CD14-positive monocyte (primary cell): ENCODE results near the gene C1QTNF8. TPM values are rescaled to one million over a fixed set of nuclear protein-coding genes. Genes with fewer than 3 reads are reported as not detected.

Experiments used
- DNase-seq, 3 donors: peaks; one replicate each; pipeline ENCODE4 v3.0.0-alpha.2; 2011 to 2022
- H2AFZ ChIP-seq: 2 replicates; pipeline ENCODE4 v1.6.0; 2012; ENCODE audit warnings: mild to moderate bottlenecking, low read depth, low read length, inconsistent platforms; ENCODE audit not compliant: insufficient read depth, poor library complexity, severe bottlenecking
- H3K27ac ChIP-seq, 2 donors: 1 replicate in 1 of 2; 2 replicates in 1 of 2; pipeline ENCODE4 v1.5.1; 2012 to 2013; ENCODE audit warnings: low read length in 2 of 2, control low read depth in 1 of 2, inconsistent platforms in 1 of 2, low read depth in 1 of 2, mild to moderate bottlenecking in 1 of 2
- H3K27me3 ChIP-seq, 2 donors: one replicate each; pipeline versions ENCODE4 v1.6.0 to v1.6.1; 2011 to 2013; ENCODE audit warnings: low read length in 2 of 2; ENCODE audit not compliant: control insufficient read depth in 2 of 2, insufficient read depth in 2 of 2
- H3K36me3 ChIP-seq, 2 donors: replicated peaks in 1 of 2; 1 replicate in 1 of 2; 2 replicates in 1 of 2; pipeline versions ENCODE4 v1.5.1 to v1.6.1; 2012 to 2013; ENCODE audit warnings: low read length in 2 of 2, control low read depth in 1 of 2, inconsistent platforms in 1 of 2, mild to moderate bottlenecking in 1 of 2; ENCODE audit not compliant: insufficient read depth in 2 of 2, control insufficient read depth in 1 of 2
- H3K4me1 ChIP-seq, 2 donors: 1 replicate in 1 of 2; 2 replicates in 1 of 2; pipeline versions ENCODE4 v1.5.1 to v1.6.1; 2012 to 2013; ENCODE audit warnings: low read length in 2 of 2, control low read depth in 1 of 2, inconsistent platforms in 1 of 2, mild to moderate bottlenecking in 1 of 2, moderate library complexity in 1 of 2; ENCODE audit not compliant: insufficient read depth in 2 of 2, control insufficient read depth in 1 of 2
- H3K4me2 ChIP-seq: replicated peaks from 2 replicates; pipeline ENCODE3; 2012; ENCODE audit warnings: low read length, moderate library complexity, mild to moderate bottlenecking; ENCODE audit not compliant: poor library complexity, severe bottlenecking; ENCODE audit errors: extremely low read depth
- H3K4me3 ChIP-seq, 3 experiments: fragments of 200-600 bp in 1 of 3; sonication (generic) in 1 of 3; replicated peaks in 1 of 3; 1 replicate in 2 of 3; 2 replicates in 1 of 3; pipeline ENCODE4 v1.5.1; 2011 to 2013; ENCODE audit warnings: low read length in 3 of 3, mild to moderate bottlenecking in 3 of 3, control low read depth in 2 of 3, low read depth in 2 of 3, inconsistent platforms in 1 of 3, moderate library complexity in 1 of 3
- H3K79me2 ChIP-seq: 2 replicates; pipeline ENCODE4 v1.6.0; 2012; ENCODE audit warnings: mild to moderate bottlenecking, control low read depth, inconsistent platforms, low read length, moderate library complexity; ENCODE audit not compliant: insufficient read depth
- H3K9ac ChIP-seq: 2 replicates; pipeline ENCODE4 v1.6.0; 2017; ENCODE audit warnings: low read length, mild to moderate bottlenecking; ENCODE audit not compliant: insufficient read depth, poor library complexity, severe bottlenecking
- H3K9me3 ChIP-seq, 2 donors: replicated peaks in 1 of 2; 1 replicate in 1 of 2; 2 replicates in 1 of 2; pipeline versions ENCODE4 v1.5.1 to v1.6.1; 2012 to 2013; ENCODE audit warnings: low read length in 2 of 2, control low read depth in 1 of 2; ENCODE audit not compliant: control insufficient read depth in 1 of 2, insufficient read depth in 1 of 2
- H4K20me1 ChIP-seq: 2 replicates; pipeline ENCODE4 v1.6.0; 2012; ENCODE audit warnings: mild to moderate bottlenecking, low read length, control low read depth, moderate library complexity; ENCODE audit not compliant: insufficient read depth
- H3K27ac Mint-ChIP-seq, 7 donors: one replicate each; pipeline ENCODE4 v1.8.0; 2020; ENCODE audit warnings: mild to moderate bottlenecking in 7 of 7, mixed read lengths in 7 of 7, moderate library complexity in 6 of 7, inconsistent platforms in 2 of 7
- H3K27me3 Mint-ChIP-seq, 3 donors: one replicate each; pipeline ENCODE4 v1.8.0; 2021 to 2022; ENCODE audit warnings: low read depth in 3 of 3, mild to moderate bottlenecking in 3 of 3, mixed read lengths in 3 of 3, moderate library complexity in 3 of 3, inconsistent platforms in 1 of 3
- H3K36me3 Mint-ChIP-seq, 2 donors: one replicate each; pipeline ENCODE4 v1.8.0; 2020; ENCODE audit warnings: mixed read lengths in 2 of 2, inconsistent platforms in 1 of 2, mild to moderate bottlenecking in 1 of 2
- H3K4me1 Mint-ChIP-seq: one replicate; pipeline ENCODE4 v1.8.0; 2020; ENCODE audit warnings: mild to moderate bottlenecking, mixed read lengths
- H3K4me3 Mint-ChIP-seq, 2 donors: one replicate each; pipeline ENCODE4 v1.8.0; 2020; ENCODE audit warnings: mild to moderate bottlenecking in 2 of 2, mixed read lengths in 2 of 2, moderate library complexity in 1 of 2
- H3K9me3 Mint-ChIP-seq, 7 donors: one replicate each; pipeline ENCODE4 v1.8.0; 2020 to 2022; ENCODE audit warnings: mixed read lengths in 7 of 7, mild to moderate bottlenecking in 6 of 7, moderate library complexity in 6 of 7, inconsistent platforms in 2 of 7
- WGBS: methylation state at CpG from one replicate; pipeline ENCODE4 v1.1.5; 2013; ENCODE audit warnings: missing lambda C conversion rate; ENCODE audit not compliant: insufficient coverage; 5-methylcytosine and 5-hydroxymethylcytosine counted together
- intact Hi-C, 2 donors: fragments of 100-400 bp; cut with micrococcal nuclease; formaldehyde crosslinking; loops; one replicate each; pipeline versions ENCODE4 v1.15.0 to v1.15.1; 2023
- polyA plus RNA-seq, 3 donors: library from polyadenylated mRNA; depleted of rRNA in 1 of 3; unstranded in 2 of 3; stranded (reverse) in 1 of 3; fragments of 300-500 nt in 2 of 3; fragments of >200 nt in 1 of 3; fragmentation: Illumina TruSeq in 2 of 3; gene quantifications; 1 replicate in 2 of 3; 2 replicates in 1 of 3; pipeline ENCODE4 v1.2.3, GENCODE V29; 2012 to 2021
- TF ChIP-seq, protein P1 (sequence below): fragments of 200-600 bp; IDR thresholded peaks from one replicate; pipeline ENCODE4 v1.8.0; 2022; ENCODE audit warnings: antibody characterized with exemption, mild to moderate bottlenecking

Gene C1QTNF8
- polyA plus RNA-seq, 3 donors = not detected

- Histone ChIP-seq H3K4me1 (no peaks in the 10 kb centered on the region), H3K27ac (no peak overlapping the region), H3K4me3 (no peak overlapping the region), H3K9ac (no peak overlapping the region), H4K20me1 (no peaks in the 10 kb centered on the region), H3K9me3 (peaks cover 6 to 13% of the 10 kb centered on the region in 2 donors), H3K27me3 (peaks cover 0 to 6% of the 10 kb centered on the region in 2 donors), H3K79me2 (no peaks in the 10 kb centered on the region), H3K4me2 (no peak overlapping the region), H2AFZ (no peak overlapping the region), H3K36me3 (no peaks in the 10 kb centered on the region)
- no peak for DNase-seq
- TF ChIP-seq, protein P1, sequence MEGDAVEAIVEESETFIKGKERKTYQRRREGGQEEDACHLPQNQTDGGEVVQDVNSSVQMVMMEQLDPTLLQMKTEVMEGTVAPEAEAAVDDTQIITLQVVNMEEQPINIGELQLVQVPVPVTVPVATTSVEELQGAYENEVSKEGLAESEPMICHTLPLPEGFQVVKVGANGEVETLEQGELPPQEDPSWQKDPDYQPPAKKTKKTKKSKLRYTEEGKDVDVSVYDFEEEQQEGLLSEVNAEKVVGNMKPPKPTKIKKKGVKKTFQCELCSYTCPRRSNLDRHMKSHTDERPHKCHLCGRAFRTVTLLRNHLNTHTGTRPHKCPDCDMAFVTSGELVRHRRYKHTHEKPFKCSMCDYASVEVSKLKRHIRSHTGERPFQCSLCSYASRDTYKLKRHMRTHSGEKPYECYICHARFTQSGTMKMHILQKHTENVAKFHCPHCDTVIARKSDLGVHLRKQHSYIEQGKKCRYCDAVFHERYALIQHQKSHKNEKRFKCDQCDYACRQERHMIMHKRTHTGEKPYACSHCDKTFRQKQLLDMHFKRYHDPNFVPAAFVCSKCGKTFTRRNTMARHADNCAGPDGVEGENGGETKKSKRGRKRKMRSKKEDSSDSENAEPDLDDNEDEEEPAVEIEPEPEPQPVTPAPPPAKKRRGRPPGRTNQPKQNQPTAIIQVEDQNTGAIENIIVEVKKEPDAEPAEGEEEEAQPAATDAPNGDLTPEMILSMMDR = no peak
- H3K36me3 Mint-ChIP-seq = no peaks in the 10 kb centered on the region
- H3K4me3 Mint-ChIP-seq = no peak overlapping the region
- no peak overlapping the region for H3K27ac Mint-ChIP-seq
- WGBS = 96% methylated on average over 38 of the region's 43 CpGs
- H3K27me3 Mint-ChIP-seq = peaks cover 2 to 47% (median 6%) of the 10 kb centered on the region in 3 donors
- peaks cover 6 to 12% (median 8%) of the 10 kb centered on the region in 7 donors for H3K9me3 Mint-ChIP-seq
- intact Hi-C loops = no loop called here
- no peaks in the 10 kb centered on the region for H3K4me1 Mint-ChIP-seq
These were observed 16.7 kb downstream of the C1QTNF8 start for GRCh38 chr16:1079341-1079740.

GRCh38 chr16:1078579-1079021, 17.4 kb downstream of the C1QTNF8 start:
- Histone ChIP-seq H3K27me3 (peaks cover 0 to 8% of the 10 kb centered on the region in 2 donors), H3K4me2 (no peak overlapping the region), H3K36me3 (no peaks in the 10 kb centered on the region), H3K79me2 (no peaks in the 10 kb centered on the region), H3K4me3 (no peak overlapping the region), H3K4me1 (no peaks in the 10 kb centered on the region), H2AFZ (no peak overlapping the region), H3K9me3 (peaks cover 0 to 6% of the 10 kb centered on the region in 2 donors), H3K9ac (no peak overlapping the region), H4K20me1 (no peaks in the 10 kb centered on the region), H3K27ac (no peak overlapping the region)
- H3K36me3 Mint-ChIP-seq = no peaks in the 10 kb centered on the region
- intact Hi-C loops = no loop called here
- no peak for DNase-seq
- WGBS = 79% methylated on average over 27 of the region's 28 CpGs
- H3K9me3 Mint-ChIP-seq = peaks cover 0 to 6% (median 2%) of the 10 kb centered on the region in 7 donors
- TF ChIP-seq, protein P1 = no peak
- no peaks in the 10 kb centered on the region for H3K4me1 Mint-ChIP-seq
- H3K27ac Mint-ChIP-seq = no peak overlapping the region
- peaks cover 2 to 49% (median 4%) of the 10 kb centered on the region in 3 donors for H3K27me3 Mint-ChIP-seq
- no peak overlapping the region for H3K4me3 Mint-ChIP-seq
